Heart left ventricle (tissue), 16 donors: ENCODE data around the gene SV2A. TPM values are rescaled to one million over a fixed set of nuclear protein-coding genes. Genes with fewer than 3 reads are reported as not detected.

Experiments used
- ATAC-seq, 4 donors: fragments of 200-7000 bp; cut with Tn5 transposase; one replicate each; pipeline ENCODE4 v1.9.1; 2020 to 2022; ENCODE audit warnings: moderate library complexity in 4 of 4, mild to moderate bottlenecking in 3 of 4, moderate number of reproducible peaks in 1 of 4
- DNase-seq, 5 donors: peaks; one replicate each; pipeline ENCODE4 v3.0.0-alpha.2; 2020
- H3K27ac ChIP-seq, 12 donors: fragments of 200-600 bp; sonication (generic) in 4 of 12; one replicate each; pipeline versions ENCODE4 v1.5.0 to v1.8.0; 2016 to 2022; ENCODE audit warnings: mild to moderate bottlenecking in 2 of 12
- H3K27me3 ChIP-seq, 9 donors: fragments of 200-600 bp; sonication (generic) in 2 of 9; one replicate each; pipeline versions ENCODE4 v1.5.1 to v1.8.0; 2016 to 2022; ENCODE audit warnings: mild to moderate bottlenecking in 3 of 9
- H3K36me3 ChIP-seq, 9 donors: fragments of 200-600 bp; sonication (generic) in 2 of 9; one replicate each; pipeline versions ENCODE4 v1.5.0 to v1.8.0; 2018 to 2022; ENCODE audit warnings: mild to moderate bottlenecking in 2 of 9
- H3K4me1 ChIP-seq, 12 donors: fragments of 200-600 bp; sonication (generic) in 4 of 12; one replicate each; pipeline versions ENCODE4 v1.5.0 to v1.8.0; 2016 to 2022; ENCODE audit warnings: mild to moderate bottlenecking in 3 of 12
- H3K4me3 ChIP-seq, 12 donors: fragments of 200-600 bp; sonication (generic) in 4 of 12; one replicate each; pipeline versions ENCODE4 v1.5.0 to v1.8.0; 2017 to 2022; ENCODE audit warnings: mild to moderate bottlenecking in 9 of 12, moderate library complexity in 4 of 12
- H3K9me3 ChIP-seq, 12 donors: fragments of 200-600 bp; sonication (generic) in 4 of 12; one replicate each; pipeline versions ENCODE4 v1.5.0 to v1.8.0; 2016 to 2022; ENCODE audit warnings: mild to moderate bottlenecking in 1 of 12
- POLR2A ChIP-seq, 2 donors: fragments of 450-650 bp; IDR thresholded peaks; one replicate each; pipeline ENCODE4 v1.6.1; 2017; ENCODE audit warnings: antibody characterized with exemption in 2 of 2, mild to moderate bottlenecking in 2 of 2, moderate library complexity in 2 of 2
- WGBS, 4 donors: extraction: QIAGEN DNeasy Blood & Tissue Kit in 2 of 4; methylation state at CpG; one replicate each; pipeline versions ENCODE4 v1.1.5 to v1.1.7; 2013 to 2018; 5-methylcytosine and 5-hydroxymethylcytosine counted together
- intact Hi-C, 10 donors: fragments of 100-400 bp; cut with DNase I; formaldehyde crosslinking; loops; one replicate each; pipeline versions ENCODE4 v1.11.1 to v1.14.2; 2022
- polyA plus RNA-seq, 2 donors: library from polyadenylated mRNA; stranded (reverse); fragments of 200-250 nt; gene quantifications; one replicate each; pipeline ENCODE4 v1.2.3, GENCODE V29; 2013
- total RNA-seq, 9 donors: library from RNA; depleted of rRNA in 2 of 9; stranded (reverse); fragments of >200 nt in 2 of 9; fragmentation: NEBNext Ultra II Directional in 3 of 9; extraction: Animal tissue kit (Norgen Biotek cat#: 25700) in 3 of 9; gene quantifications; one replicate each; pipeline versions ENCODE4 v1.1.0 to v1.2.4, GENCODE V29; 2016 to 2023
- TF ChIP-seq, protein P1 (sequence below), 12 donors: fragments of 200-600 bp; sonication (generic) in 4 of 12; IDR thresholded peaks; one replicate each; pipeline versions ENCODE4 v1.5.0 to v1.8.0; 2018 to 2022; ENCODE audit warnings: antibody characterized with exemption in 12 of 12, mild to moderate bottlenecking in 5 of 12
- donor health status: ischemic (EF 13 %, LVEDD 7.1; RV severe dilation, severe dysfunction).
- donor health status: healthy with polysubstance abuse.
- donor health status: DM: no; HTN: yes; CAD: no.
- donor health status: DM: no; HTN: no; CAD: no.
- donor health status: ischemic (EF 25% LVEDD 6.9; RV normal size, moderate dysfunction).
- donor health status: ischemic (EF 25% LVEDD 5.7; RV mildly dilated, moderate dysfunction).
- donor health status: healthy.
- donor health status: DM: yes; HTN: yes; CAD: no.
- donor health status: ischemic (EF 35%, LVEDD 5.7; RV mildly dilated, moderate dysfunction).
- donor health status: nonischemic (EF 11% LVEDD 7.7; RV severe dilation, severe dysfunction).
- donor health status: DM: yes; HTN: yes; CAD: no.
- donor health status: PGD.
- donor health status: ischemic (EF 29% LVEDD 5.4; RV normal size, mild dysfunction).
- donor health status: nonischemic (EF 23%, LVEDD 6.1; RV moderate dilation, normal function).

SV2A gene
- total and polyA plus RNA-seq, 11 donors, result 0.20 to 1.4 (median 0.32) TPM

GRCh38 chr1:149931212-149931790 lies 13.7 kb upstream of the SV2A start:
- no peak overlapping the region for H3K4me3 ChIP-seq
- H3K9me3 ChIP-seq, result no peaks in the 10 kb centered on the region
- no peak for DNase-seq
- peaks cover 0 to 44% (median 12%) of the 10 kb centered on the region in 9 donors for H3K36me3 ChIP-seq
- no peak for TF ChIP-seq POLR2A (IDR thresholded peaks at IDR 0.05)
- TF ChIP-seq, protein P1, sequence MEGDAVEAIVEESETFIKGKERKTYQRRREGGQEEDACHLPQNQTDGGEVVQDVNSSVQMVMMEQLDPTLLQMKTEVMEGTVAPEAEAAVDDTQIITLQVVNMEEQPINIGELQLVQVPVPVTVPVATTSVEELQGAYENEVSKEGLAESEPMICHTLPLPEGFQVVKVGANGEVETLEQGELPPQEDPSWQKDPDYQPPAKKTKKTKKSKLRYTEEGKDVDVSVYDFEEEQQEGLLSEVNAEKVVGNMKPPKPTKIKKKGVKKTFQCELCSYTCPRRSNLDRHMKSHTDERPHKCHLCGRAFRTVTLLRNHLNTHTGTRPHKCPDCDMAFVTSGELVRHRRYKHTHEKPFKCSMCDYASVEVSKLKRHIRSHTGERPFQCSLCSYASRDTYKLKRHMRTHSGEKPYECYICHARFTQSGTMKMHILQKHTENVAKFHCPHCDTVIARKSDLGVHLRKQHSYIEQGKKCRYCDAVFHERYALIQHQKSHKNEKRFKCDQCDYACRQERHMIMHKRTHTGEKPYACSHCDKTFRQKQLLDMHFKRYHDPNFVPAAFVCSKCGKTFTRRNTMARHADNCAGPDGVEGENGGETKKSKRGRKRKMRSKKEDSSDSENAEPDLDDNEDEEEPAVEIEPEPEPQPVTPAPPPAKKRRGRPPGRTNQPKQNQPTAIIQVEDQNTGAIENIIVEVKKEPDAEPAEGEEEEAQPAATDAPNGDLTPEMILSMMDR (IDR thresholded peaks at IDR 0.05), result no peak
- 85 to 88% (median 87%) methylated on average over 13 of the region's 13 CpGs for WGBS, 4 donors
- H3K27me3 ChIP-seq, result no peaks in the 10 kb centered on the region
- no peak overlapping the region for H3K27ac ChIP-seq
- peaks cover 1 to 35% (median 19%) of the 10 kb centered on the region in 12 donors for H3K4me1 ChIP-seq
- intact Hi-C loops, result no loop called here
- ATAC-seq, result no peak

- TF ChIP-seq, protein P1 (IDR thresholded peaks at IDR 0.05), result no peak
- TF ChIP-seq POLR2A (IDR thresholded peaks at IDR 0.05), result no peak
- DNase-seq (no peak), ATAC-seq (no peak)
- H3K36me3 ChIP-seq, result peaks cover 0 to 59% (median 26%) of the 10 kb centered on the region in 9 donors
- H3K27me3 ChIP-seq, result no peaks in the 10 kb centered on the region
- WGBS, 4 donors, result 89 to 100% (median 93%) methylated on average over 2 of the region's 2 CpGs
- H3K27ac ChIP-seq, result peak overlapping the region in 2 of 12 donors; percentile 15 to 96
- H3K9me3 ChIP-seq, result no peaks in the 10 kb centered on the region
- H3K4me3 ChIP-seq, result no peak overlapping the region
- H3K4me1 ChIP-seq, result peaks cover 5 to 43% (median 28%) of the 10 kb centered on the region in 12 donors
- intact Hi-C loops, result loop anchor here in 2 of 10 donors (2.0 kb wide), 1 partner anchor 41 kb away; no protein-coding TSS in a partner anchor
Observed at GRCh38 chr1:149929856-149930255, 12.2 kb upstream of the SV2A start.

GRCh38 chr1:149928401-149928724 lies 10.7 kb upstream of the SV2A start:
- 0 to 10% (median 5%) methylated on average over 1 of the region's 1 CpG for WGBS, 4 donors
- DNase-seq (no peak), ATAC-seq (no peak)
- peaks cover 5 to 43% (median 29%) of the 10 kb centered on the region in 12 donors for H3K4me1 ChIP-seq
- H3K36me3 ChIP-seq, result peaks cover 0 to 70% (median 41%) of the 10 kb centered on the region in 9 donors
- intact Hi-C loops, result loop anchor here in 2 of 10 donors (2.0 kb wide), 1 partner anchor 40 kb away; no protein-coding TSS in a partner anchor
- H3K4me3 ChIP-seq, result peak overlapping the region; percentile 69 to 98 (median 92)
- no peaks in the 10 kb centered on the region for H3K27me3 ChIP-seq
- peak overlapping the region; percentile 91 to 99 (median 96) for H3K27ac ChIP-seq
- no peak for TF ChIP-seq POLR2A (IDR thresholded peaks at IDR 0.05)
- TF ChIP-seq, protein P1 (IDR thresholded peaks at IDR 0.05), result no peak
- no peaks in the 10 kb centered on the region for H3K9me3 ChIP-seq

DNA sequence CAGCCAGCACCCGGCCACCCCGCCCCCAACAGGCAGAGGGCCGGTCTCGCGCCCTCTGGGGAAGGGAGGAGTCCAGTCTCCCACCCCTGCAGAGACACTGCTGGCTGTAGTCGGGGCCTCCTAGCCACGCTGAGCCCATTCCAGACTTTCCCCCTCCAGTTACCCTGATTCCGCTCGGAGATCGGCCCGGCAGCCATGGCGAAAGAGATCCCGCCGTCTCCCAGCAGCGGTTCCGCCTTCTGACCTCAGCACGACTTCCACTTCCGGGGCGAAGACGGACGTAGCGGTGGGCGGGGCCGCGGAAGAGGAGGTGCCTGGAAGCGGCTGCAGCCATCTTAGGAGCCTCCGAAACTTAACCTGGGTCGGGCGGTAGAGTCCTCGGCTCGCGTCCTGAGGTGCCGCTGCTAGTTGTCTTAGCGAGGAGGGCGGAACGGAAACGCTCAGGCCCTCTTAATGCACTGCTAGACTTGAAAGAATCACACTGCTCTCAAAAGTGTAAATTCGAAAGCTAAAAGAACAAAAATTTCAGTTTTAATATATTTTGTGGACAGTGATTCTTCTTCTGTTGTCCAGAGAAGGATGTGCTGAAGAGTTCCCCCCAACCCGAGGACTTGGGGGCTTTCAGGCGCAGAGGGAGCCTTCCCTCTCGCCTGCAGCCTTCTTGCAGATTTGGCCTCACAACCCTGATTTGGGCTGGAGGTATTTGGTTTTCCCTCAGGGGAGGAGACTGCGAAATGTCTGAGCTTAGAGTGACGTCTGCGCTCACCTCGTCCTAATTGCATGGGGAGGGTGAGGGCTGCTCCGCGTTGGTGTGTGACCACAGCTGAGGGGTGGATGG lies 10.1 kb upstream of the SV2A start, which contains the start of gene SF3B4:
SF3B4 (minus strand) TSS at position 241 of the 838 bp plus-strand sequence; CDS start at position 197, 44 bp downstream.
- H3K27me3 ChIP-seq, result no peaks in the 10 kb centered on the region
- H3K9me3 ChIP-seq, result no peaks in the 10 kb centered on the region
- peaks cover 5 to 43% (median 29%) of the 10 kb centered on the region in 12 donors for H3K4me1 ChIP-seq
- peaks cover 0 to 73% (median 47%) of the 10 kb centered on the region in 9 donors for H3K36me3 ChIP-seq
- intact Hi-C loops, result loop anchor here in 5 of 10 donors (1.0 to 2.0 kb wide), 2 partner anchors 28 to 39 kb away; partner anchors contain the start of gene BOLA1 (in 1 of the 5)
- ATAC-seq, result peak; percentile 98 to 99 (median 98)
- DNase-seq, result peak; percentile 96 to 98 (median 97)
- peak within 1 kb of the TSS; percentile 69 to 98 (median 92) for H3K4me3 ChIP-seq
- peak within 1 kb of the TSS; percentile 91 to 99 (median 96) for H3K27ac ChIP-seq
- 0% methylated on average over 41 to 47 of the region's 47 CpGs for WGBS, 4 donors
- TF ChIP-seq, protein P1 (IDR thresholded peaks at IDR 0.05), result peak in 2 of 12 donors; percentile 9 to 11
- peak in 1 of 2 donors; percentile 96 for TF ChIP-seq POLR2A (IDR thresholded peaks at IDR 0.05)
